Measurements from ENCODE around the gene C20orf144.

C20orf144 gene

DNA sequence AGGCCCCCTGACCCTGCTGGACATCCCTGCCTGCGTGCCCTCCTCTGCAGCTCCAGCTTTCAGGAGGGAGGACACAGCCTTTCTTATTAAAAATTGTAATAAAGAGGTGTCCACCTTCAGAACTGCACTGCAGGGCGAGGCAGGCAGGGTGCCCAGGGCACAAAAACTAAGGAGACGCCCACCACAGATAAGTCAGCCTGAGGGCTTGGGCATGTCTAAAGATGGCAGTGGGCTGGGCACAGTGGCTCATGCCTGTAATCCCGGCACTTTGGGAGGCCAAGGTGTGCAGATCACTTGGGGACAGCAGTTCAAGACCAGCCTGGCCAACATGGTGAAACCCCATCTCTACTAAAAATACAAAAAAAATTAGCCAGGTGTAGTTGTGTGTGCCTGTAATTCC lies 7.0 kb upstream of the C20orf144 start:
- TF ChIP-seq EGR1 (IDR thresholded peaks at IDR 0.05): no peak
- no peak for TF ChIP-seq RAD21 (IDR thresholded peaks at IDR 0.05; ENCODE audit: low read depth)
- no peak for TF ChIP-seq NFIC (IDR thresholded peaks at IDR 0.05)
- TF ChIP-seq YY1 (IDR thresholded peaks at IDR 0.05; ENCODE audit: low read depth): no peak
- no peak for TF ChIP-seq FOXM1 (IDR thresholded peaks at IDR 0.05; ENCODE audit: borderline replicate concordance, low read depth)
- TF ChIP-seq, protein P1, sequence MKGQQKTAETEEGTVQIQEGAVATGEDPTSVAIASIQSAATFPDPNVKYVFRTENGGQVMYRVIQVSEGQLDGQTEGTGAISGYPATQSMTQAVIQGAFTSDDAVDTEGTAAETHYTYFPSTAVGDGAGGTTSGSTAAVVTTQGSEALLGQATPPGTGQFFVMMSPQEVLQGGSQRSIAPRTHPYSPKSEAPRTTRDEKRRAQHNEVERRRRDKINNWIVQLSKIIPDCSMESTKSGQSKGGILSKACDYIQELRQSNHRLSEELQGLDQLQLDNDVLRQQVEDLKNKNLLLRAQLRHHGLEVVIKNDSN (IDR thresholded peaks at IDR 0.05): no peak
- TF ChIP-seq TEAD4 (IDR thresholded peaks at IDR 0.05): no peak
- no peak for TF ChIP-seq TCF12 (IDR thresholded peaks at IDR 0.05; ENCODE audit: low read depth)
- TF ChIP-seq CEBPB (IDR thresholded peaks at IDR 0.05): no peak
- TF ChIP-seq EP300 (IDR thresholded peaks at IDR 0.05; ENCODE audit: borderline replicate concordance): no peak
- TF ChIP-seq, protein P2, sequence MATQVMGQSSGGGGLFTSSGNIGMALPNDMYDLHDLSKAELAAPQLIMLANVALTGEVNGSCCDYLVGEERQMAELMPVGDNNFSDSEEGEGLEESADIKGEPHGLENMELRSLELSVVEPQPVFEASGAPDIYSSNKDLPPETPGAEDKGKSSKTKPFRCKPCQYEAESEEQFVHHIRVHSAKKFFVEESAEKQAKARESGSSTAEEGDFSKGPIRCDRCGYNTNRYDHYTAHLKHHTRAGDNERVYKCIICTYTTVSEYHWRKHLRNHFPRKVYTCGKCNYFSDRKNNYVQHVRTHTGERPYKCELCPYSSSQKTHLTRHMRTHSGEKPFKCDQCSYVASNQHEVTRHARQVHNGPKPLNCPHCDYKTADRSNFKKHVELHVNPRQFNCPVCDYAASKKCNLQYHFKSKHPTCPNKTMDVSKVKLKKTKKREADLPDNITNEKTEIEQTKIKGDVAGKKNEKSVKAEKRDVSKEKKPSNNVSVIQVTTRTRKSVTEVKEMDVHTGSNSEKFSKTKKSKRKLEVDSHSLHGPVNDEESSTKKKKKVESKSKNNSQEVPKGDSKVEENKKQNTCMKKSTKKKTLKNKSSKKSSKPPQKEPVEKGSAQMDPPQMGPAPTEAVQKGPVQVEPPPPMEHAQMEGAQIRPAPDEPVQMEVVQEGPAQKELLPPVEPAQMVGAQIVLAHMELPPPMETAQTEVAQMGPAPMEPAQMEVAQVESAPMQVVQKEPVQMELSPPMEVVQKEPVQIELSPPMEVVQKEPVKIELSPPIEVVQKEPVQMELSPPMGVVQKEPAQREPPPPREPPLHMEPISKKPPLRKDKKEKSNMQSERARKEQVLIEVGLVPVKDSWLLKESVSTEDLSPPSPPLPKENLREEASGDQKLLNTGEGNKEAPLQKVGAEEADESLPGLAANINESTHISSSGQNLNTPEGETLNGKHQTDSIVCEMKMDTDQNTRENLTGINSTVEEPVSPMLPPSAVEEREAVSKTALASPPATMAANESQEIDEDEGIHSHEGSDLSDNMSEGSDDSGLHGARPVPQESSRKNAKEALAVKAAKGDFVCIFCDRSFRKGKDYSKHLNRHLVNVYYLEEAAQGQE (IDR thresholded peaks at IDR 0.05; ENCODE audit: low read depth): no peak
- TF ChIP-seq CREB1 (IDR thresholded peaks at IDR 0.05; ENCODE audit: low read depth): no peak
- TF ChIP-seq TAF1 (IDR thresholded peaks at IDR 0.05; ENCODE audit: low read depth): no peak
- no peak for TF ChIP-seq ZBTB7A (IDR thresholded peaks at IDR 0.05; ENCODE audit: low read depth)
- TF ChIP-seq, protein P3, sequence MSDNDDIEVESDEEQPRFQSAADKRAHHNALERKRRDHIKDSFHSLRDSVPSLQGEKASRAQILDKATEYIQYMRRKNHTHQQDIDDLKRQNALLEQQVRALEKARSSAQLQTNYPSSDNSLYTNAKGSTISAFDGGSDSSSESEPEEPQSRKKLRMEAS (IDR thresholded peaks at IDR 0.05): no peak

DNA sequence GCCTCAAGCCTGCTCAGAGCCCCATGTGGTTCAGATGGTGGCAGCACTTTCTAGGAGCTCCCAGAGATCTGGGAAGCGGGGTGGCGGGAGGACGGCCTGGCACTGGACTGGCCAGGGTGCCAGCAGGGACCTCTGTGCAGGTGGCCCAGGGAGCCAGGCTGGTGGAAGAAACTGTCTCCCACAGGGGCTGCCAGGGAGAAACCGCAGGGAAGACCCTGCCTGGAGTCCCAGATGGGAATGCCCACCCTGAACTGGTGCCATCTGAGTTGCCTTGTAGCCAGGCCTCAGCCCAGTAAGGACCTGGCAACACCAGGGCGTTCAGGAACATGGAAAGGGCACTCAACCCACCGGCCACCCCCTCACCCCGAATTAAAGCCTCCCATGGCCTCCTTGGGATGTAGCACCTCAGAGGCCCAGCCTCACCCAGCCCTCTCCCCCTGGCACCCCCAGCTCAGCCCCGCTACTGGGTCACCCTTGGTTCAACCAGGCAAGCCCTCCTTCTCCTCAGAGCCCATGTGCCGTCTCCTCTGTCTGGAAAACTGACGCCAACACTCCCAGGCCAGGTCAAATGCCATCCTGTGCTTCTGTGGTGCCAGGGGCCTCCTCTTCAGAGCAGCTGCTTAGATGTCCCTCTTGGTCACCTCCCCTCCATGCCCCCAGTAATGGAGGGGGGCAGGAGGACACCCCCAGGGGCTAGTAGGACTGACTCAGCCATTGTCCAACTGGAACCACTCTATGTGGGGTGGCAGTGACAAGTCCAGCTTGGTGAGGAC lies 5.9 kb upstream of the C20orf144 start:
- TF ChIP-seq CEBPB (IDR thresholded peaks at IDR 0.05): no peak
- TF ChIP-seq FOXM1 (IDR thresholded peaks at IDR 0.05; ENCODE audit: borderline replicate concordance, low read depth): no peak
- TF ChIP-seq, protein P1 (IDR thresholded peaks at IDR 0.05): no peak
- no peak for TF ChIP-seq CREB1 (IDR thresholded peaks at IDR 0.05; ENCODE audit: low read depth)
- TF ChIP-seq, protein P2 (IDR thresholded peaks at IDR 0.05; ENCODE audit: low read depth): no peak
- TF ChIP-seq ZBTB7A (IDR thresholded peaks at IDR 0.05; ENCODE audit: low read depth): no peak
- no peak for TF ChIP-seq YY1 (IDR thresholded peaks at IDR 0.05; ENCODE audit: low read depth)
- TF ChIP-seq NFIC (IDR thresholded peaks at IDR 0.05): no peak
- TF ChIP-seq TCF12 (IDR thresholded peaks at IDR 0.05; ENCODE audit: low read depth): no peak
- no peak for TF ChIP-seq EP300 (IDR thresholded peaks at IDR 0.05; ENCODE audit: borderline replicate concordance)
- TF ChIP-seq TAF1 (IDR thresholded peaks at IDR 0.05; ENCODE audit: low read depth): no peak
- no peak for TF ChIP-seq EGR1 (IDR thresholded peaks at IDR 0.05)
- TF ChIP-seq TEAD4 (IDR thresholded peaks at IDR 0.05): no peak

DNA sequence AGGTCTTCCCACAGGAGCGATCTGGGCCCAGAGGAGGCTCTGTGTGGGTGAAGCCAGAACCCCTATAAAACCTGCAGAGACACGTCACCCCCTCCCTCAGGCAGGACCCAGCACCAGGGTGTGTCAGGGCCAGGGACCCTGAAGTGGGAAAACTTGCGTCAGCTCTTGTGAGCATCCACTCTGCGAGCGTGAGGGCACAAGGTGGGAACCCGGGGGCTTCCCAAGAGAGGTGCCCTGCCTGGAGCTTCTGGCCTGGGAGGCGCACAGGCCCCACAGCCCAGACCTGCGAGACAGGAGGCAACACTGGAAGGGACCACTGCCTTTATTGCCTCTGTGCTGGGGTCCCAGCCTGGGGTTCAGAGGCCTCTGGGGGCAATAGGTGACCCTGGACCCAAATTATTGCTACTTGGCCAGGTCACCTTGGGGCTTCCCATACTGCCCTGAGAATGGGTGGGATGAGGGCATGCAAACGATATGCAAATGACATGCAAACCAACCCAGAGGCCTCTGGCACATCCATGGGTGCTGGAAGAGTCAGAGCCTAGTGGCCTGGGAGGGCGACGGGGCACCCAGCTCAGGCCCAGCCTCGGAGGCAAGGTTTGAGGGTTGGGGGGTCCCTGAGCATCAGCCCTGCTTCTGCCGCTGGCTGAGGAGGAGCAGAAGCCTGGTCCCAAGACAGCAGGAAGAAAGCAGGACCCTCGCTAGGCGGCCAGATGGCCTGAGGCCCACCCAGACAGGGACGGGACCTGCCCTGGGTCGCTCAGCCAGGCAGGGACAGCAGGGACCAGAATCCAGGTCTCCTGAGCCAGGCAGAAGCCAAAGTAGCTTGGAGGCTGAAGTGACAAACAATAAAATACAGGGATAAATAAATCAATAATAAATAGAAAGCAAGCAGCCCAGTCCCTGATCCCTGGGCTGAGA lies 5.1 kb upstream of the C20orf144 start:
- no peak for TF ChIP-seq TAF1 (IDR thresholded peaks at IDR 0.05; ENCODE audit: low read depth)

DNA sequence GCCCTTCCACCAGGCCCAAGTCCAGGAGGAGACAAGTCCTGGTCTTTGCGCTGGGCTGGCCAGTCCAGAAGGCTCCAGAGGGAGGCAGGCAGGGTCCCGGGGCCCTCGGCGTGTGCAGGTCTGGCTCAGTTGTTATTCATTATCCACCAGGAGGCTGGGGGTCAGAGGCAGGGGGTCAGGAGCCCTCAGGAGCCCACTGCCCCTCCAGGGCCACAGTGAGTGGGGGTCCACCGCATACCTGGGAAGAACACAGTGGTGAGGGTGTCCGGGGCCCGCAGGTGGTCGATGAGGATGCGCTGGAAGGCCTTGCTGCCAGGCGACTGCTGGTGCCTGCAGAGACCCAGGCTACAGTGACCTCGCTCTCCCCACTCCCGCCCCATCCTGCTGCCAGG lies 4.4 kb upstream of the C20orf144 start:
- TF ChIP-seq CREB1 (IDR thresholded peaks at IDR 0.05; ENCODE audit: low read depth): no peak
- no peak for TF ChIP-seq ZBTB7A (IDR thresholded peaks at IDR 0.05; ENCODE audit: low read depth)
- TF ChIP-seq FOXM1 (IDR thresholded peaks at IDR 0.05; ENCODE audit: borderline replicate concordance, low read depth): no peak
- TF ChIP-seq, protein P3 (IDR thresholded peaks at IDR 0.05): no peak
- TF ChIP-seq CEBPB (IDR thresholded peaks at IDR 0.05): no peak
- no peak for TF ChIP-seq TAF1 (IDR thresholded peaks at IDR 0.05; ENCODE audit: low read depth)
- TF ChIP-seq, protein P2 (IDR thresholded peaks at IDR 0.05; ENCODE audit: low read depth): no peak
- no peak for TF ChIP-seq TEAD4 (IDR thresholded peaks at IDR 0.05)
- no peak for TF ChIP-seq TCF12 (IDR thresholded peaks at IDR 0.05; ENCODE audit: low read depth)
- no peak for TF ChIP-seq RAD21 (IDR thresholded peaks at IDR 0.05; ENCODE audit: low read depth)
- TF ChIP-seq NFIC (IDR thresholded peaks at IDR 0.05): no peak
- TF ChIP-seq EP300 (IDR thresholded peaks at IDR 0.05; ENCODE audit: borderline replicate concordance): no peak
- TF ChIP-seq, protein P1 (IDR thresholded peaks at IDR 0.05): no peak
- no peak for TF ChIP-seq EGR1 (IDR thresholded peaks at IDR 0.05)
- no peak for TF ChIP-seq YY1 (IDR thresholded peaks at IDR 0.05; ENCODE audit: low read depth)

All from Ishikawa (cell line).